T-helper 2 cell treated with Interferon-gamma antibody and Interleukin-4, amounts not matched to agents 100 ng/mL and 5 ng/mL, for 36 hours (primary cell): ENCODE results near the gene ZMIZ1. TPM values are rescaled to one million over a fixed set of nuclear protein-coding genes. Genes with fewer than 3 reads are reported as not detected.
"Not testable (repeated sequence)": the region's sequence is repeated elsewhere in the genome, so short reads cannot be mapped to it uniquely, and the experiment has no call there.

Experiments used
- intact Hi-C: fragments of 100-400 bp; cut with micrococcal nuclease; formaldehyde crosslinking; loops from one replicate; pipeline ENCODE4 v1.15.1; 2023
- total RNA-seq: library from RNA; stranded (reverse); gene quantifications from 2 replicates; pipeline ENCODE4 v1.2.3, GENCODE V29; 2022

ZMIZ1 gene
- total RNA-seq, 1 donor from 2014 or later = 45.8 TPM

- intact Hi-C loops = no loop called here
Observed at GRCh38 chr10:79030705-79031104, 38.1 kb upstream of the ZMIZ1 start.

- intact Hi-C loops = no loop called here
Observed at GRCh38 chr10:79031723-79032122, 37.0 kb upstream of the ZMIZ1 start.

- intact Hi-C loops = no loop called here
Observed at GRCh38 chr10:79034271-79034876, 34.4 kb upstream of the ZMIZ1 start.

- intact Hi-C loops = not testable (repeated sequence)
Observed at GRCh38 chr10:79036416-79036815, 32.4 kb upstream of the ZMIZ1 start.

- intact Hi-C loops = no loop called here
Observed at GRCh38 chr10:79038104-79038840, 30.5 kb upstream of the ZMIZ1 start.

DNA sequence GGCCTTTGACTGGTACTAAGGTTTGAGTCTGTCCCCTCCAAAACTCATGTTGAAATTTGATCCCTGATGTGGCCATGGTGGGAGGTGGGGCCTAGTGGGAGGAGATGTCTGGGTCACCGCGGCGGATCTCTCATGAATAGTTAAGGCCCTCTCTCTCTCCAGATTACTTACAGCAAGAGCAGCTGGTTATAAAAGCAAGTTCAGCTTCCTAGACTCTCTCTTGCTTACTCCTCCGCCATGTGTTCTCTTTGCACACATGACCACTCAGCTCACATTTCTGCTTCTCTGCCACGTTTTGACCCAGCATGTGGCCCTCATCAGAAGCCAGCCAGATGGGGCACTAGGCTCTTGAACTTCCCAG lies 29.9 kb upstream of the ZMIZ1 start:
- intact Hi-C loops = no loop called here

DNA sequence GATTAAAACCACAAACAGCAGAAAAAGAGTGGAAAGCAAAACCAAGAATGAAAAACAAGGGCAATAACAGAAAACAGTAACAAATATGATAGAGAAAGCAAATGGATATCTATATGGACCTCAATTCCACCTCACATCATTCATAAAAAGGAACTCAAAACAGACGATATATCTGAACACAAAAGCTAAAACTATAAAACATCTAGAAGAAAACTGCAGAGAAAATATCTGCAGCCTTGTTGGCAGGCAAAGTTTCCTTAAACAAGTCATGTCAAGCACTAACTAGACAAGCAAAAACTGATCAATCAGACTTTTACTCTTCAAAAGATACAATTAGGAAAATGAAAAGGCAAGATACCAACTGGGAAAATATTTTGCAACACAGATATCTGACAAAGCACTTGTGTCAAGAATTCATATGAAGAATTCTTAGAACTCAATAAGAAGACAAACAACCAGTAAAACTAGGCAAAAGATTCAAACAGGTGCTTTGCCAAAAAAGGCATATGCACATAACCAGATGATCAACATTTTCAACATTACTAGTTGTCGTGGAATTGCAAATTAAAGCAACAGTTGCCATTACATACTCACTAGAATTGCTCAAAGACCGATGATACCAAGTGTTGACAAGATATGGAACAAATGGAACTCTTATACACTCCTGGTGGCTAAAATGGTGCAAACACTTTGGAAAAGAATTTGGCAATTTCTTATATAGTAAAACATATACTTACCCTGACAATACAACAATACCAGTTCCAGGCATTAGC lies 25.9 kb upstream of the ZMIZ1 start:
- intact Hi-C loops = no loop called here

- intact Hi-C loops = no loop called here
Observed at GRCh38 chr10:79044036-79044632, 24.6 kb upstream of the ZMIZ1 start.

DNA sequence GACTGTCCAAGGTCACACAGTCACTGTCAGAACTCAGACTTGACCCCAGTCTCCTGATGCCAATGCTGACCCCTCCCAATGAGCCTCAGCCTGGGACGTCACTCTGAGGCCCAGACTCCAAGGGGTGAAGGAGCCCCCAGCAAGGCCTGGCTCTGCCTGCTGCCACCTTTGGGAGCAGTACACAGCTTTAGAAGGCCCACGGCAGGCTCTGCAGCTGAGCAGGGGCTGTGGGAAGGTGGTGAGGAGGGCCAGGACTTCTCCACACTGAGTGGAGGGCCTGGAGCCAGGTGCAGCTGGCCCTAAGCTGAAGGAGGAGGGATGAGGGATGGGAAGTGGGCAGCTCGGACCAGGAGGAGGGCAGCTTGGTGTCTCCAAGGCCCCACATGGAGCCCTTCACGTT lies 23.9 kb upstream of the ZMIZ1 start:
- intact Hi-C loops = no loop called here

- intact Hi-C loops = no loop called here
Observed at GRCh38 chr10:79045566-79046175, 23.1 kb upstream of the ZMIZ1 start.

GRCh38 chr10:79046326-79046725 lies 22.4 kb upstream of the ZMIZ1 start:
- intact Hi-C loops = no loop called here

- intact Hi-C loops = no loop called here
Observed at GRCh38 chr10:79046741-79047583, 21.8 kb upstream of the ZMIZ1 start.

GRCh38 chr10:79047584-79047874 lies 21.2 kb upstream of the ZMIZ1 start:
- intact Hi-C loops = no loop called here

GRCh38 chr10:79047875-79048638 lies 20.7 kb upstream of the ZMIZ1 start:
- intact Hi-C loops = loop anchor here (1.0 kb wide), 2 partner anchors 20 to 75 kb away; partner anchors contain the start of gene ZMIZ1

DNA sequence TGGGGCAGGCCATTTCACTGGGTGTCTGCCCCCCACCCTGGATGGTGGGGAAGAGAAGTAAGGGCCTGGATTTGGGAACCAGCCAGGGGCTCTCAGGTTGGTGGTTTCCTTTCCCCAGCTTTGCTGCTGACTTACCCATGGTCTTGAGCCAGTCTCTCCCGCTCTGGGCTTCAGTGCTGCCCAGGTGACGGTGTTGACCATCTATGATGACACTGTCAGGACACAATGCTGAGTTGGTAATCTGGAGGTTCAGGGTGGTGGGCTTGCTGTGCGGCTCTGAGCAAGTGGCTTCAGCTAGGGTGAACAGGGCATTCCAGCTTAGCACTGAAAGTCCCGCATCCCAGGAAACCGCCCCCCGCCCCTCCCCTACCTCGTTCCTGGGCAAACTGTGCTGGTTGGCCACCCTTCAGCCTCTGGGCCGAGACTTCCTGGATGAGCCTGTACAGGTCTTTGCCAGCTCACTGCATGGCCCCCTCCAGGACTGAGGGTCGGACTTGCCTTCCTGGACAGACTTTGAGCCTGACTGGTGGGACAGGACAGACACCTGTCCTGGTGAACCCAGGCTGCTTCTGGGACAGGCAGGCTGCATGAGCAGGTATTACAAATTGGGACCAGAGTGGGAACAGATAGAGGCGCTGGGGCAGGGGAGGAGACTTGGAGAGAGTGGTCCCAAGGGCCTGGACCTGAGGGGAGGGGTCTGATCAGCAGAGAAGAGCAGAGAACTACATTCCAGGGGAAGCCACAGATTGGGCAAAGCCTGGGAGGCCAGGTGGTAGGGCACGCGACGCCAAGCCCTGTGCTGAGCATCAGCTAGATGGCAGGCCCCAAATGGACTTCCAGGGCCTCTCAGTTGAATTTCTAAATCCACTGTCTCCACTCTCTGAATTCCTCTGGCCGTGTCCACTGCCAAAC lies 19.9 kb upstream of the ZMIZ1 start:
- intact Hi-C loops = loop anchor here (1.0 kb wide), 2 partner anchors 19 to 76 kb away; partner anchors contain the start of gene ZMIZ1

DNA sequence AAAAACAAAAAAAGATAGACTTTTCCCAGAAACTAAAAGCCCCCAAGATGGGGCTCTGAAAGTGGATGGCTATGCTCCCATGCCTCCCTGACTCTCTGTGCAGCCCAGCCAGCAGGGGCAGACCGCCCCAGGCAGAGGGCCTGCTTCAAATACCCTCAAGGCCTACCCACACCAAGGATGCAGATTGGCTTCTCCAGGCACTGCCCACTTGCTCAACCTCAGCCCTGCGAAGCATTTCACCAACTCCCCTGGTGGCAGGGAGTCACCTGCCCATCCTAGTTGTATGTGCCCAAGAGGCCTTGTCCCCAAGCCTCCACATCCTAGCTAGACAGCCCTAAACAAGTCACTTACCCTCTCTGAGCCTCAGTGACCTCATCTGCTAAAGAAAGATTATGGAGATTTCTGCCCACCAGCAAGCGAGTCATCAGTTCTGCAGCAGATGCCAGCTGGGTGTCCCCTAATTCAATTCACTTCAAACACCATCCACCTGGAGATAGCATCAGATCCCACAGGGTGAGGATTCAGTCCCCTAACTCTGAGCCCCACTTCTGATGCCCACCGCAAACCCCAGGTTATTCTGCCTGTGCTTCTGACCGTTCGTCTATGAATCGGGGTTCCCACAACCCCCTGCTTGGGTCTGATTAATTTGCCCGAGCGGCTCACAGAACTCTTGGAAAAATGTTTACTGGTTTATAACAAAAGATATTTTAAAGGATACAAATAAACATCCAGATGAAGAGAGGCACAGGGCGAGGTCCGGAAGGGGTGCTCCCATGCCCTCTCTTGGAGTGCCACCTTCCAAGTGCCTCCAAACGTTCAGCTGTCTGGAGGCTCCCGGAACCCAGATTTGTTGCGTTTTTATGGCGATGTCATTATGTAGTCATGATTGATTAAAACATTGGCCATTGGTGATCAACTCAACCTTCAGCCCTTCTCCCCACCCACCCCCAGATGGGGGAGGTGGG lies 18.6 kb upstream of the ZMIZ1 start:
- intact Hi-C loops = no loop called here

DNA sequence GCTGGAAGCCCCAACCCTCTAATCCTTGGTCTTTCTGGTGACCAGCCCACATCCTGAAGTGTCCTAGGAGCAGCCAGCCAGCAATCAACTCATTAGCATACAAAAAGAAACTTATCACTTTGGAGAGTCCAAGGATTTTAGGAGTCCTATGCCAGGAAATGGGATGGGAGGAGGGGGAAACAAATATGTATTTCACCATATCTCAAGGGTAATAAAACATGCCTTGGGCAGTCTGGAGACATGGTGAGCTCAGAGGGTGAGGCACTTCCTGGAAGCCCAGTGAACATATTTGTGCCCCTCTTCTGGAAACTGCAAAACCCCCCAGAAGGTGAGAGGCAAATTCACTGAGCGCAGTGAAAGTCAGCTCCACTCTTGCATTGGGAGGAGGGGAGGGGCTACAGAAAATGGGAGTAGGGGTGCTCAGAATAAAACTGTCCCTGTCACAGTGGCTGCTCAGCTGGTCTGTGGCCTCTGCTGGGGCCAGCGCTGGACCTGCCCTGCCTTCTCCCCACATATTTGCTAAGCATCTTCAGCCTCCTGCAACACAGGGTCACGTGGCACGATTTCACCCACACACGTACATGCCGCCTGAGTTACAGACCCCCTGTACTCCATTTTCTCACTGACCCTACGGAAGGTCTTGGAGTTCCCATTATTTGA lies 17.7 kb upstream of the ZMIZ1 start:
- intact Hi-C loops = no loop called here
